Right lobe of liver (tissue), 6 donors: ENCODE results near the gene AGPAT2. TPM values are rescaled to one million over a fixed set of nuclear protein-coding genes. Genes with fewer than 3 reads are reported as not detected.

Source experiments
- ATAC-seq, 4 donors: fragments of 200-7000 bp; cut with Tn5 transposase; one replicate each; pipeline ENCODE4 v1.9.1; 2020; ENCODE audit warnings: mild to moderate bottlenecking in 4 of 4, moderate library complexity in 4 of 4
- DNase-seq, 3 donors: peaks; one replicate each; pipeline ENCODE4 v3.0.0-alpha.2; 2020
- H3K27ac ChIP-seq, 3 donors: fragments of 200-600 bp; one replicate each; pipeline ENCODE4 v1.8.0; 2022
- H3K27me3 ChIP-seq, 2 donors: fragments of 200-600 bp; one replicate each; pipeline ENCODE4 v1.8.0; 2022
- H3K36me3 ChIP-seq, 4 donors: fragments of 200-600 bp; sonication (generic) in 1 of 4; one replicate each; pipeline versions ENCODE4 v1.5.1 to v1.8.0; 2017 to 2022; ENCODE audit warnings: control low read depth in 1 of 4
- H3K4me1 ChIP-seq, 4 donors: fragments of 200-600 bp; sonication (generic) in 1 of 4; one replicate each; pipeline versions ENCODE4 v1.5.1 to v1.8.0; 2017 to 2022; ENCODE audit warnings: control low read depth in 1 of 4
- H3K4me3 ChIP-seq, 3 donors: fragments of 200-600 bp; one replicate each; pipeline ENCODE4 v1.8.0; 2022
- H3K9me3 ChIP-seq, 4 donors: fragments of 200-600 bp; sonication (generic) in 1 of 4; one replicate each; pipeline versions ENCODE4 v1.5.1 to v1.8.0; 2017 to 2022; ENCODE audit warnings: control low read depth in 1 of 4
- POLR2A ChIP-seq: fragments of 450-650 bp; IDR thresholded peaks from one replicate; pipeline ENCODE4 v1.6.1; 2017; ENCODE audit warnings: antibody characterized with exemption, mild to moderate bottlenecking
- WGBS: methylation state at CpG from one replicate; pipeline ENCODE4 v1.1.6; 2018; ENCODE audit warnings: low coverage, low lambda C conversion rate; ENCODE audit not compliant: insufficient coverage; ENCODE audit errors: missing lambda C conversion rate; 5-methylcytosine and 5-hydroxymethylcytosine counted together
- intact Hi-C, 2 donors: fragments of 100-400 bp; cut with DNase I; formaldehyde crosslinking; loops; one replicate each; pipeline versions ENCODE4 v1.11.2 to v1.14.1; 2022
- microRNA counts: library from miRNA; unstranded; fragments of <30 nt; microRNA quantifications from one replicate; lab custom pipeline; 2016
- microRNA-seq, 2 donors: library from miRNA; unstranded; fragments of <30 nt; microRNA quantifications; one replicate each; pipeline ENCODE4, GENCODE V29; 2019 to 2020
- small RNA-seq, 2 experiments: library from RNA; depleted of rRNA; stranded (forward); fragments of <200 nt; gene quantifications; one replicate each; pipeline ENCODE3, GENCODE V24; 2016
- total RNA-seq, 6 experiments: library from RNA; depleted of rRNA in 2 of 6; stranded (reverse); fragments of >200 nt in 2 of 6; fragmentation: NEBNext Ultra II Directional in 3 of 6; extraction: Animal tissue kit (Norgen Biotek cat#: 25700) in 3 of 6; gene quantifications; one replicate each; pipeline versions ENCODE4 v1.1.0 to v1.2.4, GENCODE V29; 2016 to 2023
- TF ChIP-seq, protein P1 (sequence below), 4 donors: fragments of 200-600 bp in 3 of 4; fragments of 450-650 bp in 1 of 4; IDR thresholded peaks; one replicate each; pipeline versions ENCODE4 v1.5.1 to v1.8.0; 2016 to 2022; ENCODE audit warnings: antibody characterized with exemption in 4 of 4, mild to moderate bottlenecking in 2 of 4
- donor health status: DM: no; HTN: yes; CAD: no.
- donor health status: DM: no; HTN: no; CAD: no.
- donor health status: DM: no; HTN: no; CAD: no.
- donor health status: DM: no; HTN: yes; CAD: no.
- donor health status: DM: no; HTN: yes; CAD: no.

The AGPAT2 gene
- total RNA-seq, 6 experiments from 2014 or later: 117 to 379 (median 184) TPM

DNA sequence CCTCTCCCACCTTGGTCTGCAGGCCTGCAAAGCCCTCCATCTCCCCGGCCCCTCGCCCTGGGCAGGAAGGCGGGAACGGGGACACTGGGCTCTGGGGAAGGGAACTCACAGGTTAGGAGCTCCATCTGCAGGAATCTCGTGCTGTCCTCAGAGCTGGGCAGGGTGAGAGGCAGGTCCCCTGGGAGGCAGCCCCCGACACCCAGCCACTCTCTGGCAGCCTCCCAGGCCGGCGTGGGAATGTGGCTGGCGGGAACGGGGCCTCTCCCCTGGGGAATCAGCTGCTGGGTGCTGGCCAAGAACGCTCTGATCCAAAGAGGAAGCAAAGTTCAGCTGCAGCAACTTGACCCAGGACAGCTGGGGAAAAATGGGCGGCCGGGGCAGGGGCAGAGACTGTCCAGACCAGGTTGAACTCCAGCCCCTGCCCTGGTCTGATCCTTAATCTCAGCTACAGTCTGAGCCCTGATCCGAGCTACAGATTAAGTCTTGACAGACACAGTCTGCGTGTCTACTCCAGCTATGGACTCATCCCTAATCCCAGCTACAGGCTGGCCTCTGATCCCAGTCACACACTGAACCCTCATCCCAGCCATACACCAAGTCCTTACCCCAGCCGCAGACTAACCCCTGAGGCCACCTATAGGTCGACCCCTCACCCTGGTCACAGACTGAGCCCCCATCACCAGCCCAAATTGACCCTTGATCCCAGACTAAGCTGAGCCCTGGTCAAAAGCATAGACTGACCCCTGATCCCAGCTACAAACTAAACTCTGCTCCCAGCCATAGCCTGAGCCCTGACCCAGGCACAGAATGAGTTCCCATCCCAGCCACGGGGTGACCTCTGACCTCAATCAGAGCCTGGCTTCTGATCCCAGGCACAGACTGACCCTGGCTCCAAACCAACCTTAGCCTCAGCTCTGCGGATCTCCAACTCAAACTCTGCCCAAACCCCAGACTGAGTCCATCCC is 61.9 kb downstream of the AGPAT2 start:
- peak; percentile 58 to 67 (median 63) for ATAC-seq
- Histone ChIP-seq H3K4me1 (peaks cover 0 to 52% (median 22%) of the 10 kb centered on the region in 4 donors), H3K36me3 (no peaks in the 10 kb centered on the region), H3K27ac (peak overlapping the region; percentile 33 to 80 (median 74)), H3K4me3 (peak overlapping the region in 1 of 3 donors; percentile 28), H3K27me3 (no peaks in the 10 kb centered on the region), H3K9me3 (no peaks in the 10 kb centered on the region)
- 3% methylated on average over 6 of the region's 19 CpGs for WGBS
- intact Hi-C loops: loop anchor here in 1 of 2 donors (5.0 to 10.0 kb wide), 2 partner anchors 81 to 138 kb away; partner anchors contain the start of gene NOTCH1
- TF ChIP-seq, protein P1, sequence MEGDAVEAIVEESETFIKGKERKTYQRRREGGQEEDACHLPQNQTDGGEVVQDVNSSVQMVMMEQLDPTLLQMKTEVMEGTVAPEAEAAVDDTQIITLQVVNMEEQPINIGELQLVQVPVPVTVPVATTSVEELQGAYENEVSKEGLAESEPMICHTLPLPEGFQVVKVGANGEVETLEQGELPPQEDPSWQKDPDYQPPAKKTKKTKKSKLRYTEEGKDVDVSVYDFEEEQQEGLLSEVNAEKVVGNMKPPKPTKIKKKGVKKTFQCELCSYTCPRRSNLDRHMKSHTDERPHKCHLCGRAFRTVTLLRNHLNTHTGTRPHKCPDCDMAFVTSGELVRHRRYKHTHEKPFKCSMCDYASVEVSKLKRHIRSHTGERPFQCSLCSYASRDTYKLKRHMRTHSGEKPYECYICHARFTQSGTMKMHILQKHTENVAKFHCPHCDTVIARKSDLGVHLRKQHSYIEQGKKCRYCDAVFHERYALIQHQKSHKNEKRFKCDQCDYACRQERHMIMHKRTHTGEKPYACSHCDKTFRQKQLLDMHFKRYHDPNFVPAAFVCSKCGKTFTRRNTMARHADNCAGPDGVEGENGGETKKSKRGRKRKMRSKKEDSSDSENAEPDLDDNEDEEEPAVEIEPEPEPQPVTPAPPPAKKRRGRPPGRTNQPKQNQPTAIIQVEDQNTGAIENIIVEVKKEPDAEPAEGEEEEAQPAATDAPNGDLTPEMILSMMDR (IDR thresholded peaks at IDR 0.05): peak; percentile 35 to 53 (median 44)
- TF ChIP-seq POLR2A: no peak
- peak; percentile 94 to 98 (median 95) for DNase-seq

DNA sequence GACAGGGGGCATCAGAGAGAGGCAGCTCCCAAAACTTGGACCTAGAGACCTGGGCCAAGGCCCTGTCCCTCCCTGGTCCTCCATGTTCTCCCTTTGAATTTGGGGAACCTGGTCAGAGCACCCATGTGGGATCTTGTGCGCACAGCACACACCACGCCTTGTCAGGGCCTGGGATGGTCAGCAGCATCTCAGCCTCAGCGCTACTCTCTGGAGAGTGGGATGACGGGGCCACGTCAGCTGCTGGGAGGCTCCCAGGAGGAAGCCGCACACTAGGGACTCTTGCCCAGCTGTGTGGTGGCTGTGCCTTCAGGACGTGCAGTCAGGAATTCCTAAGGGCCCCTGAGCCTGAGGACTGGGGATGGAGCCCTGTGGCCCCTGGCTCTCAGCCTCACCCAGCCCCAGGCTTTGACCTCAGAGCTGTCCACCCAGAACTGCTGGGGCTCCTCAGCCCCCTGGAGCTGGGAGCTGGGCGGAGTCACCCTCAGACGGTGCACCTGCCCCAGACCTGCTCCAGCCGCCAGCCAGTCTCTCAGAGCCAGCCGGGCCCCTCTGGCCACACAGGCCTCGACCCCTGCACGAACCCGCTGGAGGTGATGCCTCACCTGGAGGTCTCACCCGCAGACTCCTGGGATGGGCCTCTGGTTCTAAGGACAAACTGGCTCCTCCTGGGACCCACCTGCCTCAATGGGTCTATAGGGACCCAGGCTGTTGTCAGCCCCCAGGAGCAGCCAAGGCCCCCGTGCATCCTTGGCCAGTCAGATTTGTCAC is 62.9 kb downstream of the AGPAT2 start:
- intact Hi-C loops: loop anchor here (5.0 to 10.0 kb wide), 2 partner anchors 72 to 80 kb away; partner anchors contain the start of gene NOTCH1 (in 1 of the 2)
- TF ChIP-seq, protein P1 (IDR thresholded peaks at IDR 0.05): no peak
- TF ChIP-seq POLR2A: no peak
- no CpG with 5 or more reads among the region's 16 CpGs for WGBS
- peak overlapping the region in 2 of 3 donors; percentile 33 to 80 for H3K27ac ChIP-seq
- no peaks in the 10 kb centered on the region for H3K9me3 ChIP-seq
- DNase-seq (peak; percentile 26 to 58 (median 53)), ATAC-seq (no peak)
- peaks cover 2 to 58% (median 29%) of the 10 kb centered on the region in 4 donors for H3K4me1 ChIP-seq
- H3K36me3 ChIP-seq: no peaks in the 10 kb centered on the region
- no peaks in the 10 kb centered on the region for H3K27me3 ChIP-seq
- no peak overlapping the region for H3K4me3 ChIP-seq

DNA sequence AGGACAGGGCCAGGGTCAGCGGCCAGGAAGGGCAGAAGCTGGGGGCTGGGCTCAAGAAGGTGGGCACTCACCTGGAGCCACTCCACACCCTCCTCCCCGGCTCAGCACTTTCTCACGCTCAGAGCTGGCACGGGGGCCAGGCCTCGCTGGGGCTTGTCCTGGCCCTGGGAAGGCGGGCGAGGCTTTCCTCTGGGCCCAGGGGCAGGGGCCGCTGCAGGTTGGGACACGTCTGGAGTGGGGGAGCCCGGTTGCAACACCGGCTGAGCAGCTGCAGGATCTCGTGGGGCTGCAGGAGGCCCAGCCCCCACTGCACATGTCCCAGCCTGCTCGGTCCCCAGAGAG is 63.4 kb downstream of the AGPAT2 start:
- H3K9me3 ChIP-seq: no peaks in the 10 kb centered on the region
- no peak overlapping the region for H3K27ac ChIP-seq
- no CpG with 5 or more reads among the region's 13 CpGs for WGBS
- DNase-seq (peak; percentile 17 to 54 (median 52)), ATAC-seq (no peak)
- no peaks in the 10 kb centered on the region for H3K27me3 ChIP-seq
- H3K36me3 ChIP-seq: no peaks in the 10 kb centered on the region
- intact Hi-C loops: loop anchor here (5.0 to 10.0 kb wide), 2 partner anchors 72 to 79 kb away; partner anchors contain the start of gene NOTCH1 (in 1 of the 2)
- TF ChIP-seq, protein P1 (IDR thresholded peaks at IDR 0.05): no peak
- no peak for TF ChIP-seq POLR2A
- H3K4me1 ChIP-seq: peaks cover 5 to 64% (median 33%) of the 10 kb centered on the region in 4 donors
- no peak overlapping the region for H3K4me3 ChIP-seq

MicroRNA genes within 50 kb of the gene (microRNA counts, 767-probe panel; counts per million panel counts)
- 14,621 counts per million, percentile 93 among the panel's probes with 10 or more counts for microRNA hsa-miR-126-3p (lab: Ali Mortazavi, UCI)

Small RNA genes lying within 50 kb of the gene (microRNA-seq; reads per million reads assigned to microRNA genes)
- gene MIR126: 193,828 to 242,811 reads per million in 2 donors

Small RNA genes lying within 50 kb of the gene (small RNA-seq; reads per million reads assigned to genes)
- 771 to 1,245 reads per million in 2 experiments for gene MIR126

Other genes starting within 250 kb of the AGPAT2 start
- 1 to 10 TPM; 5.9 to 7.6 (median 6.0) TPM for gene INPP5E, start 247.6 kb downstream of the AGPAT2 start, total RNA-seq
- gene SEC16A, start 204.4 kb downstream of the AGPAT2 start, total RNA-seq: 100 to 1,000 TPM in 2 of 6 experiments, 10 to 100 TPM in 4; 46.9 to 108 (median 72.0) TPM
- gene NOTCH1, start 141.4 kb downstream of the AGPAT2 start, total RNA-seq: 10 to 100 TPM; 17.4 to 26.2 (median 19.3) TPM
- 10 to 100 TPM; 26.7 to 54.2 (median 45.8) TPM for gene EGFL7, start 24.5 kb downstream of the AGPAT2 start, total RNA-seq
- 1 to 10 TPM; 1.4 to 7.7 (median 5.1) TPM for gene DIPK1B, start 25.1 kb upstream of the AGPAT2 start, total RNA-seq
- under 1 TPM in 4 of 6 experiments, not detected in 2; 0.23 to 0.81 (median 0.32) TPM for gene LCN10, start 55.5 kb upstream of the AGPAT2 start, total RNA-seq
- gene LCN6, start 61.1 kb upstream of the AGPAT2 start, total RNA-seq: under 1 TPM in 2 of 6 experiments, not detected in 4; 0.26 to 0.63 TPM
- gene LCN8, start 70.8 kb upstream of the AGPAT2 start, total RNA-seq: not detected
- not detected for gene LCN15, start 77.1 kb upstream of the AGPAT2 start, total RNA-seq
- gene TMEM141, start 103.9 kb upstream of the AGPAT2 start, total RNA-seq: 100 to 1,000 TPM in 1 of 6 experiments, 10 to 100 TPM in 5; 46.5 to 105 (median 56.7) TPM
- 1 to 10 TPM in 2 of 6 experiments, under 1 TPM in 3, not detected in 1; 0.43 to 1.2 (median 0.74) TPM for gene CCDC183, start 108.9 kb upstream of the AGPAT2 start, total RNA-seq
- gene RABL6, start 120.5 kb upstream of the AGPAT2 start, total RNA-seq: 10 to 100 TPM in 4 of 6 experiments, 1 to 10 TPM in 2; 8.0 to 14.8 (median 12.4) TPM
- 1 to 10 TPM; 1.7 to 2.8 (median 2.6) TPM for gene AJM1, start 155.0 kb upstream of the AGPAT2 start, total RNA-seq
- gene PHPT1, start 162.0 kb upstream of the AGPAT2 start, total RNA-seq: 10 to 100 TPM; 30.5 to 66.6 (median 49.3) TPM
- 10 to 100 TPM in 4 of 6 experiments, 1 to 10 TPM in 2; 5.7 to 27.9 (median 22.5) TPM for gene MAMDC4, start 164.9 kb upstream of the AGPAT2 start, total RNA-seq
- gene EDF1, start 178.9 kb upstream of the AGPAT2 start, total RNA-seq: 100 to 1,000 TPM; 216 to 486 (median 227) TPM
- gene TRAF2, start 199.1 kb upstream of the AGPAT2 start, total RNA-seq: 1 to 10 TPM; 5.8 to 8.8 (median 7.1) TPM